Epithelial cell of esophagus (primary cell): ENCODE results near the gene GPR65.
A peak's percentile ranks its signal among the peaks of the same experiment; 100 is the strongest.

Experiments
- DNase-seq: peaks from one replicate; pipeline ENCODE4 v3.0.0; 2010; ENCODE audit warnings: low read depth
- H3K4me3 ChIP-seq: 2 replicates; pipeline ENCODE4 v1.5.1; 2011; ENCODE audit warnings: mild to moderate bottlenecking, low read length, control low read depth
- CTCF ChIP-seq: IDR thresholded peaks from 2 replicates; pipeline ENCODE4 v1.5.1; 2011; ENCODE audit warnings: low read depth, mild to moderate bottlenecking, low read length, control low read depth, inconsistent platforms; ENCODE audit not compliant: insufficient read depth; ENCODE audit errors: missing control alignments

Gene GPR65

GRCh38 chr14:88005050-88005481 lies at the start of gene GPR65:
Gene GPR65 (plus strand): TSS chr14:88005135. CDS start chr14:88010848, 5,713 bp downstream.
- H3K4me3 ChIP-seq = no peak within 1 kb of the TSS
- no peak for DNase-seq
- TF ChIP-seq CTCF = no peak

GRCh38 chr14:87955501-87955900 lies 49.4 kb upstream of the GPR65 start:
- peak; percentile 18 for DNase-seq
- no peak overlapping the region for H3K4me3 ChIP-seq
- TF ChIP-seq CTCF = no peak

GRCh38 chr14:87960013-87960787 lies 44.7 kb upstream of the GPR65 start:
- no peak for DNase-seq
- TF ChIP-seq CTCF = no peak
- no peak overlapping the region for H3K4me3 ChIP-seq

GRCh38 chr14:87961246-87961645 lies 43.7 kb upstream of the GPR65 start:
- TF ChIP-seq CTCF = no peak
- no peak for DNase-seq
- H3K4me3 ChIP-seq = no peak overlapping the region

GRCh38 chr14:87966816-87967215 lies 38.1 kb upstream of the GPR65 start:
- TF ChIP-seq CTCF = no peak
- DNase-seq = peak; percentile 86

GRCh38 chr14:87967496-87967895 lies 37.4 kb upstream of the GPR65 start:
- H3K4me3 ChIP-seq = no peak overlapping the region
- TF ChIP-seq CTCF = no peak
- no peak for DNase-seq

More at GRCh38 chr14:87966816-87967215, 38.1 kb upstream of the GPR65 start:
- H3K4me3 ChIP-seq = no peak overlapping the region

GRCh38 chr14:87971010-87971409 lies 33.9 kb upstream of the GPR65 start:
- DNase-seq = no peak
- no peak overlapping the region for H3K4me3 ChIP-seq
- no peak for TF ChIP-seq CTCF
